Measurements from ENCODE around the gene MYL1.

DNA sequence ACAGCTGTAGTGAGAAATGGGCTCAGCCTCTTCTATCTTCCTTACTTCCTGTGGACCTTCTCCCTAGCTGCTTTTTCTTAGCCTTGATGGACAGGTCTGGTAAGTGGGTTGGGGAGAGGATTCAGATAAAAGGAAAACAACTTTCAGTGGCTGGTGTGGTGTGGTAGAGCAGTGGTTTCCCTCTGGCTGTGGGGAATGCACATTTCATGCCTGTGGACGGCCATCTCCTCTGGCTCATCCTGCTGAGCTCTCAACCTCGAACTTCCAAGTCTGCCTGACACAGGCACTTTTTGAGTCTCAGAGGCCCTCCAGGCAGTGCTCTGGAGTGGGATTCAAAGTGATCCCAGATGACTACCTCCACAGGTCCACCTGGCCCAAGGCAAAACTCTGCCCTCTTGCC, 51.1 kb downstream of the MYL1 start:
- no peak for TF ChIP-seq POLR2AphosphoS5 (IDR thresholded peaks at IDR 0.05; ENCODE audit: low read depth, low read length)
- no peak for TF ChIP-seq TAF1 (IDR thresholded peaks at IDR 0.05; ENCODE audit: borderline replicate concordance, insufficient read depth, low read length)

Data from PFSK-1 (cell line).